DMS79 (cell line): ENCODE measurements around the gene DQX1.
"Not testable (repeated sequence)": the region's sequence is repeated elsewhere in the genome, so short reads cannot be mapped to it uniquely, and the experiment has no call there.

Experiments used
- DNase-seq: peaks from one replicate; lab custom pipeline; 2025; lab: John Stamatoyannopoulos, UW

The DQX1 gene

DNA sequence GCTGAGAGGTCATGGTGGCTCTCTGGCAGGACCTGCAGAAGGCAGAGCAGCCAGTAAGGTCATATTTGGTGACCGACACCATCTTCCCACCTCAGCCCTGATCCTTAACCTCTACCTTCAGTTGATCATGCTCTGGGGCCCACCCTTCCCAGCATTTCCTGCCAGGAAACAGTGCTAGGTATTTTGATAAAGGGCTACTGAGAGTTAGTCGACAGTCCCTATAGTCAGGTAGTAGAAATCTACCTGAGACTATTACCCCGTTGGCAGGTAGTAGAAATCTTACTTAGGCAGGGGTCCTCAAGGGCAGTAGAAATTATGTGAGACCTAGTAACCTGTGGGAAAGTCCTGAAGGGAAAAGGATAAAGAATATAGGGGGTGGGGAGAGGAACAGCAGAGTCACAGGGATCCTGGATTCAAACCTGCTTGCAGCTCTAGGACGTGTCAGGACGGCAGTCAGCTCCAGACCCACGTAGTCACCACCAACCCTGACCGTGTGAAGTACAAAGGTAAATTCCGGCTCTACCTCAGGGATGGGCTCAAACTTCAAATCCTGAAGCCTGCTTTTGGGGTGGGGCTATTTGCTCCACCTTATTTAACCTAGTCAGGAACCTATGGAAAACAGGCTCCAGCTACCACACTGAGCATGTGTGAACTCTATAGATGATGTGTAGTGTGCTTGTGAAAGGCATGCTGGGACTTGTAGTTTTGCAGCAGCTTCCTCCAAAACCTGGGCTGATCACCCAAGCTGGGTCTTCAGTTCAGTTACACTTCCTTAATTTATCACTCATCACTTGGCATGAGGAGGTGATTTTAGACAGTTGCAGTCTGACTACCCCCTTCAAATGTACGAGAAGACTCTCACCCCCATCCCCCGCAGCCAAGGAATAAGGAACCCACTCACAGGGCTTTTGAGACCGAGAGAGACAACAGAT lies at the start of gene DQX1:
TSS of gene DQX1 (minus strand) at position 515 of the 932 bp plus-strand sequence. CDS start at position 13, 502 bp downstream.
- DNase-seq, result no peak

DNA sequence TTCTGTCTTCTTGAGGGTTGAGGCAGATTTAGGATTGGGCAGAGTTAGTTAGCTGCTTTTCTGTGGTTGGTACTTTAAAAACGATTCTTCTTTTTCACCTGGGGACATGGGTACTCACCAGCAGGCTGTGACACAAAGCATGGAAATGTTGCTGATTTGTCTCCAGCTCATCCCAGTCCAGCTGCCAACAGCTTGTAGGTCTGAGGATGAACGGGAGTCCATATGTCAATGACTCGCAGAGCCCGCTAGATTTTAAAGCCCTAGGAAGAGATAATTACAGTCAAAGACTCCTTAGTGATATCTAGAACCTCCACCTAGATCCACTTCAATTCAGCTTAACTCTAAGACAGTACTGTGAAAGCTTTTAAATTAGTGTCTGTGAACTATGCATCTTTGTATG lies 49.3 kb upstream of the DQX1 start:
- no peak for DNase-seq

- DNase-seq, result no peak
These were observed 47.9 kb upstream of the DQX1 start for GRCh38 chr2:74573747-74574562.

- no peak for DNase-seq
These were observed 46.3 kb upstream of the DQX1 start for GRCh38 chr2:74572178-74572925.

DNA sequence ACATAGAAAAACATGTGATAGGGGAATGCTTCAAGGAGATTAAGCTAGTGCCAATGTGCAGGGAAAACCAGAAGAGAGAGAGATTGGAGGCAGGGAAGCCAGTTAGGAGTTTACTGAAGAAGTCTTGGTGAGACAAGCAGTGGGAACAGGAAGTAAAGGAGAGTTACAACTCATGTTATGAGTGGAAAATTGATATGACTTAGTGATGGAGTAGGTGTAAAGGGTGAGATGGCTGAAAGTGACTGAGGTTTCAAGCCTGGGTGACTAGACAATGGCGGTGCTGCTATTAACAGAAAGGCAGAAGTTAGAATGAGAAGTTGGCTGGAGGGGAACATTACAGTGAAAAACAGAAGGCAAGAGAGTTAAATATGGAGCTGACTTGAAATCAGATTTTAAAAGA lies 45.0 kb upstream of the DQX1 start:
- DNase-seq, result no peak

- DNase-seq, result no peak
These were observed 43.7 kb upstream of the DQX1 start for GRCh38 chr2:74569686-74570085.

DNA sequence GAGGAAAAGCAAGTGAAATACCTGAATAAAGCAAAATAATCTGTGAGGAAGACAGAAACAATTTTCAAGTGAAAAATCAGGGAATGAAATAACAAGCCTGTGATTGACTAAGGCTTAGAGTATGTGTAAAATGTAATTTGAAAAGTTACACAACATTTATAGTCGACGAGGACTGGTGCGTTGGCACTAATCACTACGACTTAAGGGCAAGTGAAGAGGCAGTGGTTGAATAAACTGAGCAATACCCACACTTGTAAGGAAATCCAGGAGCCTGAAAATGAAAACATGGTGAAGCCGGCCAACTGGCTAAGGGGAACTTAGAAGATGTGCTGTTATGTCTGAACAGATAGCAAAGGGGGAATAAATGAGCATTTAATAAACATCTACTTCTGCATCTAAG lies 41.9 kb upstream of the DQX1 start:
- DNase-seq, result no peak

- no peak for DNase-seq
These were observed 40.7 kb upstream of the DQX1 start for GRCh38 chr2:74566754-74567085.

DNA sequence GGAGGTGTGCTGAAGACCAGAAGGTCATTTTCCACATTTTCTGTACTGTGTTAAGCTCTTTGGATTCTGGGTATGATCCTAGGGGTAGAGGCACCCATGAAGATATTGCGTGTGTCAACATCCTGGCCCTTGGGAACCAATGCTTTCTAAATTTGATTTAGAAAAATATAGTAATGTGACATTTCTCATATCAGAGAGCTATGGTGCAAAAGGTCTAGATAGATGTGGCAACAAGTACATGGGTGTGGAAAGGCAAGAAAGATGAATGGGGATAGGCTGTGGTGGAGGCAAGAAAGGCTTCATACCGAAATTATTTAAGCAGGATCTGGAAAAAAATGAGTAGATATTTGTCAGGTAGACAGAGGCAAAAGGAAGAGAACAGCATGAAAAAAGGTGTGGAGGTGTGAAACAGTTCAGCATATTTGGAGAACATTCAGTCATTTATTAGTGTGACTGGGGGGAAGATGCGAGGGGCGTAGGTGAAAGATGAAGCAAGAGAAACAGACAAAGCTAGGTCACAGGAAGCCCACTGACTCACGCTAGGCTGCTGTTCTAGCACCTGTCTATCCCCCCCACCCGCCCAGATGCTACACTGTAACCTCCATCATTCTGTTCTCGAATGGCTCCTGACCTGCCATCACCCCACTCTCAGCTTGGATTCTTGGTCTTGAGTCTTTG lies 40.2 kb upstream of the DQX1 start:
- DNase-seq, result no peak

- DNase-seq, result no peak
These were observed 38.2 kb upstream of the DQX1 start for GRCh38 chr2:74564222-74564621.

- no peak for DNase-seq
These were observed 36.2 kb upstream of the DQX1 start for GRCh38 chr2:74562126-74562775.

- not testable (repeated sequence) for DNase-seq
These were observed 35.0 kb upstream of the DQX1 start for GRCh38 chr2:74561022-74561421.

- no peak for DNase-seq
These were observed 34.6 kb upstream of the DQX1 start for GRCh38 chr2:74560591-74560990.

DNA sequence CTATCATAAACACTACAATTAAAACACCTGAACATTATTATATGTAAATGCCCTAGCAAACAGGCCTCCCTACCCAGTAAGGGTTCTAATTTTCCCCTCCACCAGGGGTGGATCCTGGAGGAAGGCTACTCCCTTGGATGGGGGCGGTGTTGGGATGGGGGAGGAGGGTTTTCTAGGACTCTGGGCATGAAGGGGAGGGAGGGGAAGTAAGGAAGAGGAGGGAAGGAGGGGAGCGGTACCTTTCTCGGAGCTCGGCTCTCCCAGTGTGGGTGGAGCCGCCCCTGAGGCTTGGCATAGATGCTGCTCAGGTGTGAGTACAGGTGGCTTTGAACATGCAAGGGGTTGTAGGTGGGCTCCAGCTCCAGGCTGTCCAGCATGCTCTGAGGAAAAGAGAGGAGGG lies 33.9 kb upstream of the DQX1 start:
- no peak for DNase-seq

- DNase-seq, result no peak
These were observed 32.5 kb upstream of the DQX1 start for GRCh38 chr2:74558284-74559230.

DNA sequence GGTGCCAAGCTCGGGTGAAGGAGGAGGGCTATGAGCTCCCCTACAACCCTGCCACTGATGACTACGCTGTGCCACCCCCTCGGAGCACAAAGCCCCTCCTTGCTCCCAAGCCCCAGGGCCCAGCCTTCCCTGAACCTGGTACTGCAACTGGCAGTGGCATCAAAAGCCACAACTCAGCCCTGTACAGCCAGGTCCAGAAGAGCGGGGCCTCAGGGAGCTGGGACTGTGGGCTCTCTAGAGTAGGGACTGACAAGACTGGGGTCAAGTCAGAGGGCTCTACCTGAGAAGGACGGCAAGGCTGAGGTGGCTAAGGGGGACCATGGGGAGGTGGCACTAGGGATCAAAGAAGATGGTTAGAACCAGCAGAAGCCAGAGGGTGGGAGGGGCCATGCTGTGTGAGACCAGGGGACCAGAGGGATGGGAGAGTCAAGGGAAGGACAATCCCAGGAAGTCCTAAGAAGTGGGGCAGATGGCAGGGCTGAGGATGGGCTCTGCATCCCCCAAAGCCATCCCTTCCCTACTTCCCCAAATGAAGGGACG lies 30.9 kb upstream of the DQX1 start:
- no peak for DNase-seq

GRCh38 chr2:74556159-74556558 lies 30.1 kb upstream of the DQX1 start:
- no peak for DNase-seq

DNA sequence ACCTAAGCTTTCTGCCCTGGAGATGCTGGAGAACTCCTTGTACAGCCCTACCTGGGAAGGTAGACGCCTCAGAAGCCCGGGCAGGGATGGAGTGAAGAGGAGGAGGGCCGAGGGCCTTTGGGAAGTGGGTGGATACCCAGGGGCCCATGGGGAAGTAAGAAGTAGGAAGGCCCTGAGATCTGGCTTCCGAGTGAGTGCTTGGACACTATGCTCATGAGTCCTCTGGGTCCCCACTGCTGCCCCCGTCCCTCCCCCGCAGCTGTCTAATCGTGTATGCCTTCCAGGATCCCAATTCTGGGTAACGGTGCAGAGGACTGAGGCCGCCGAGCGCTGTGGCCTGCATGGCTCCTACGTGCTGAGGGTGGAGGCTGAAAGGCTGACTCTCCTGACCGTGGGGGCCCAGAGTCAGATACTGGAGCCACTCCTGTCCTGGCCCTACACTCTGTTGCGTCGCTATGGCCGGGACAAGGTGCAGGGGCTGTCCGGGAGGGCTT lies 29.6 kb upstream of the DQX1 start:
- DNase-seq, result no peak

GRCh38 chr2:74554820-74555531 lies 28.9 kb upstream of the DQX1 start:
- DNase-seq, result no peak
